ENCODE measurements around the gene PCGF6.
"Not testable (repeated sequence)": the region's sequence is repeated elsewhere in the genome, so short reads cannot be mapped to it uniquely, and the experiment has no call there.

Gene PCGF6

GRCh38 chr10:103360791-103361190 is 9.9 kb upstream of the PCGF6 start:
- not testable (repeated sequence) for H3K27ac ChIP-seq (ENCODE audit: low read depth, low read length); H3K27me3 ChIP-seq (ENCODE audit: control insufficient read depth, insufficient read depth, low read length); H3K4me1 ChIP-seq (ENCODE audit: control insufficient read depth, insufficient read depth, low read length); H3K9ac ChIP-seq (ENCODE audit: low read length); H3K36me3 ChIP-seq (ENCODE audit: control insufficient read depth, insufficient read depth, low read length); H3K4me3 ChIP-seq (ENCODE audit: low read length)

- H3K27me3 ChIP-seq (ENCODE audit: control insufficient read depth, insufficient read depth, low read length); H3K4me1 ChIP-seq (ENCODE audit: control insufficient read depth, insufficient read depth, low read length); H3K9ac ChIP-seq (ENCODE audit: low read length); H3K36me3 ChIP-seq (ENCODE audit: control insufficient read depth, insufficient read depth, low read length); H3K4me3 ChIP-seq (ENCODE audit: low read length); H3K27ac ChIP-seq (ENCODE audit: low read depth, low read length): not testable (repeated sequence)
Measured at GRCh38 chr10:103359493-103359892, 8.6 kb upstream of the PCGF6 start.

GRCh38 chr10:103355906-103356599 is 5.1 kb upstream of the PCGF6 start:
- Histone ChIP-seq H3K9ac (ENCODE audit: low read length) (no peak overlapping the region), H3K4me3 (ENCODE audit: low read length) (no peak overlapping the region), H3K27me3 (ENCODE audit: control insufficient read depth, insufficient read depth, low read length) (no peaks in the 10 kb centered on the region), H3K27ac (ENCODE audit: low read depth, low read length) (no peak overlapping the region), H3K4me1 (ENCODE audit: control insufficient read depth, insufficient read depth, low read length) (peaks cover 3% of the 10 kb centered on the region), H3K36me3 (ENCODE audit: control insufficient read depth, insufficient read depth, low read length) (no peaks in the 10 kb centered on the region)

DNA sequence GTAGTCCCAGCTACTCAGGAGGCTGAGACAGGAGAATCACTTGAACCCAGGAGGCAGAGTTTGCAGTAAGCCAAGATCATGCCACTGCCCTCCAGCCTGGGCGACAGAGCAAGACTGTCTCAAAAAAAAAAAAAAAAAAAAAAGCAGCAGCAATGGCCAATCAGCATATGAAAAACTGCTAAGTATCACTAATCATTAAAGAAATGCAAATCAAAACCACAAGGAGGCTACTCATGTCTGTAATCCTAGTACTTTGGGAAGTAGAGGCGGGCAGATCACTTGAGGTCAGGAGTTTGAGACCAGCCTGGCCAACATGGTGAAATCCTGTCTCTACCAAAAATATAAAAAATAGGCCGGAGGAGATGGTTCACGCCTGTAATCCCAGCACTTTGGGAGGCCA is 3.6 kb upstream of the PCGF6 start:
- H3K4me3 ChIP-seq (ENCODE audit: low read length); H3K27me3 ChIP-seq (ENCODE audit: control insufficient read depth, insufficient read depth, low read length): not testable (repeated sequence)

GRCh38 chr10:103353281-103353680 is 2.3 kb upstream of the PCGF6 start:
- H3K27ac ChIP-seq (ENCODE audit: low read depth, low read length) = no peak overlapping the region
- no peaks in the 10 kb centered on the region for H3K36me3 ChIP-seq (ENCODE audit: control insufficient read depth, insufficient read depth, low read length)
- no peak overlapping the region for H3K9ac ChIP-seq (ENCODE audit: low read length)
- no peaks in the 10 kb centered on the region for H3K27me3 ChIP-seq (ENCODE audit: control insufficient read depth, insufficient read depth, low read length)
- peaks cover 3% of the 10 kb centered on the region for H3K4me1 ChIP-seq (ENCODE audit: control insufficient read depth, insufficient read depth, low read length)
- H3K4me3 ChIP-seq (ENCODE audit: low read length) = no peak overlapping the region

More for the DNA sequence above, 3.6 kb upstream of the PCGF6 start:
- not testable (repeated sequence) for H3K4me1 ChIP-seq (ENCODE audit: control insufficient read depth, insufficient read depth, low read length); H3K27ac ChIP-seq (ENCODE audit: low read depth, low read length); H3K9ac ChIP-seq (ENCODE audit: low read length); H3K36me3 ChIP-seq (ENCODE audit: control insufficient read depth, insufficient read depth, low read length)

DNA sequence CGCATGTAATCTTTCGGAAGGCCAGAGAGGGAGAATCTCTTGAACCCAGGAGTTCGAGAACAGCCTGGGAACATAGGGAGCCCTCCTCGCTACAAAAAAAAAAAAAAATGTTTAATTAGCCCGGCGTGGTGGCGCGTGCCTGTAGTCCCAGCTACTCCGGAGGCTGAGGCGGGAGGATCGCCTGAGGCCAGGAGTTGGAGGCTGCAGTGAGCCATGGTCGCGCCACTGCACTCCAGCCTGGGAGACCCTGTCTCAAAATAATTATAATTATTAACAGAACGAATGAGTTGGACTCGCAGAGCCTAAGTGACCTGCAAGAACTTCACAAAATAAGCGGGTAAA is 794 bp downstream of the PCGF6 start:
- Histone ChIP-seq H3K4me1 (ENCODE audit: control insufficient read depth, insufficient read depth, low read length) (peaks cover 3% of the 10 kb centered on the region), H3K36me3 (ENCODE audit: control insufficient read depth, insufficient read depth, low read length) (no peaks in the 10 kb centered on the region), H3K9ac (ENCODE audit: low read length) (peak overlapping the region; percentile 77), H3K27me3 (ENCODE audit: control insufficient read depth, insufficient read depth, low read length) (no peaks in the 10 kb centered on the region), H3K27ac (ENCODE audit: low read depth, low read length) (peak overlapping the region; percentile 76), H3K4me3 (ENCODE audit: low read length) (peak overlapping the region; percentile 84)

DNA sequence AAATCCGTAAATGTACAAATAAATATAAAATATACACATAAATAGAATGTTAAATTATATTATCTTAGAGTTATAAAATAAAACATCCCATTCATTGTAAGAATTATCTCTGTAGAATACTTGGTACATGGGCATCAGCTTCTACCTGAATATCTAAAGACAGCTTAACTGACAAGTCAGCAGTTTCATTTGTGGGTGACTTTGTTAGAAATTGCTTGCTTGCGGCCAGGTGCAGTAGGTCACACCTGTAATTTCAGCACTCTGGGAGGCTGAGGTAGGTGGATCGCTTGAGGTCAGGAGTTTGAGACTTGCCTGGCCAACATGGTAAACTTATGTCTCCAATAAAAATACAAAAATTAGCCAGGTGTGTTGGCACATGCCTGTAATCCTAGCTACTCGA is 14.6 kb downstream of the PCGF6 start:
- no peak overlapping the region for H3K4me3 ChIP-seq (ENCODE audit: low read length)
- no peak overlapping the region for H3K27ac ChIP-seq (ENCODE audit: low read depth, low read length)
- H3K9ac ChIP-seq (ENCODE audit: low read length) = no peak overlapping the region
- no peaks in the 10 kb centered on the region for H3K27me3 ChIP-seq (ENCODE audit: control insufficient read depth, insufficient read depth, low read length)
- H3K36me3 ChIP-seq (ENCODE audit: control insufficient read depth, insufficient read depth, low read length) = peaks cover 3% of the 10 kb centered on the region
- H3K4me1 ChIP-seq (ENCODE audit: control insufficient read depth, insufficient read depth, low read length) = no peaks in the 10 kb centered on the region

GRCh38 chr10:103334567-103334966 is 16.4 kb downstream of the PCGF6 start:
- H3K9ac ChIP-seq (ENCODE audit: low read length) = no peak overlapping the region
- H3K4me1 ChIP-seq (ENCODE audit: control insufficient read depth, insufficient read depth, low read length) = no peaks in the 10 kb centered on the region
- H3K36me3 ChIP-seq (ENCODE audit: control insufficient read depth, insufficient read depth, low read length) = peaks cover 3% of the 10 kb centered on the region
- H3K27ac ChIP-seq (ENCODE audit: low read depth, low read length) = no peak overlapping the region
- H3K27me3 ChIP-seq (ENCODE audit: control insufficient read depth, insufficient read depth, low read length) = no peaks in the 10 kb centered on the region
- no peak overlapping the region for H3K4me3 ChIP-seq (ENCODE audit: low read length)

DNA sequence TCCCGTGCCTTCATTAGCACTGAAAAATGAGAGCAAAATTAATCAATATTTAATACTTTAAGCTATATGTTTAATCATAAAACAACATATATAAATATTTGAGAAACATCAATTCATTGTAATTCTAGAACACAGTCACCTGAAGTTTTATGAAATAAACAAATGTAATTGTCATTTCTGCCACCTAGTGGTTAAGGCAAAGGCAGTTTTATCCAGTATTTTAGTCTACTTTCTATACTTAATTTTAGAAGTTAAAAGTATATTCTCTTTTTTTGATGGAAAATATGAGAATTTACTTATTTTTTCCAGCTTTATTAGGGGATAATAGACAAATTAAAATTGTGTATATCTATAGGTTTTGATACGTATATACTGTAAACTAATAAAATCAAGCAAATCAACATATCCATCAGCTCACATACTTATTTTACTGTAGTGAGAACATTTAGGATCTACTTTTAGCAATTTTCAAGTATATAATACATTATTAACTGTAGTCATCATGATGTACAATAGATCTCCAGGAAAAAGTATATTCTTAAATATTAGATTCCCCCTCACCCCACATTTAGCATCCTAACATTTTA is 16.9 kb downstream of the PCGF6 start:
- Histone ChIP-seq H3K27me3 (ENCODE audit: control insufficient read depth, insufficient read depth, low read length) (no peaks in the 10 kb centered on the region), H3K27ac (ENCODE audit: low read depth, low read length) (no peak overlapping the region), H3K36me3 (ENCODE audit: control insufficient read depth, insufficient read depth, low read length) (peaks cover 3% of the 10 kb centered on the region), H3K4me3 (ENCODE audit: low read length) (no peak overlapping the region), H3K9ac (ENCODE audit: low read length) (no peak overlapping the region), H3K4me1 (ENCODE audit: control insufficient read depth, insufficient read depth, low read length) (no peaks in the 10 kb centered on the region)

DNA sequence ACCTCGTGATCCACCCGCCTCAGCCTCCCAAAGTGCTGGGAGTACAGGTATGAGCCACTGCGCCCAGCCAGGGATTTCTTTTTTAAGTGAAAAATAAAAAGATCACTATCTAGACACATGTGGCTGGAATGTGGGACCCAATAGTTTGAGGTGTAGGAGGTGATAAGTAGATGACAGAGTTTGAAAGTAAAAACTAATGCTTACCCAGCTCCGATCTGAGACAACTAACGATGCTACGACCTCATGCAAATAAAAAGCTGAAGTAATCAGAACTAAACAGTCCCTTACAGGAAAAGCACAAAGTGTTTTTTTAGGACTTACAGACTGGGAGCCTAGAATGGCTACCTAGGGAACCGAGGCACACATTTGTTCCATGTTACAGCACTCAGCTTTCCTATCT is 23.0 kb downstream of the PCGF6 start:
- peaks cover 6% of the 10 kb centered on the region for H3K36me3 ChIP-seq (ENCODE audit: control insufficient read depth, insufficient read depth, low read length)
- no peaks in the 10 kb centered on the region for H3K4me1 ChIP-seq (ENCODE audit: control insufficient read depth, insufficient read depth, low read length)
- no peak overlapping the region for H3K27ac ChIP-seq (ENCODE audit: low read depth, low read length)
- H3K4me3 ChIP-seq (ENCODE audit: low read length) = no peak overlapping the region
- no peak overlapping the region for H3K9ac ChIP-seq (ENCODE audit: low read length)
- no peaks in the 10 kb centered on the region for H3K27me3 ChIP-seq (ENCODE audit: control insufficient read depth, insufficient read depth, low read length)

- no peaks in the 10 kb centered on the region for H3K27me3 ChIP-seq (ENCODE audit: control insufficient read depth, insufficient read depth, low read length)
- H3K4me3 ChIP-seq (ENCODE audit: low read length) = no peak overlapping the region
- H3K9ac ChIP-seq (ENCODE audit: low read length) = no peak overlapping the region
- no peaks in the 10 kb centered on the region for H3K36me3 ChIP-seq (ENCODE audit: control insufficient read depth, insufficient read depth, low read length)
- no peaks in the 10 kb centered on the region for H3K4me1 ChIP-seq (ENCODE audit: control insufficient read depth, insufficient read depth, low read length)
- H3K27ac ChIP-seq (ENCODE audit: low read depth, low read length) = no peak overlapping the region
Measured at GRCh38 chr10:103316087-103316486, 34.9 kb downstream of the PCGF6 start.

GRCh38 chr10:103310197-103310596 is 40.7 kb downstream of the PCGF6 start:
- Histone ChIP-seq H3K27ac (ENCODE audit: low read depth, low read length) (no peak overlapping the region), H3K36me3 (ENCODE audit: control insufficient read depth, insufficient read depth, low read length) (no peaks in the 10 kb centered on the region), H3K9ac (ENCODE audit: low read length) (no peak overlapping the region), H3K4me3 (ENCODE audit: low read length) (no peak overlapping the region), H3K27me3 (ENCODE audit: control insufficient read depth, insufficient read depth, low read length) (no peaks in the 10 kb centered on the region), H3K4me1 (ENCODE audit: control insufficient read depth, insufficient read depth, low read length) (no peaks in the 10 kb centered on the region)

- no peaks in the 10 kb centered on the region for H3K27me3 ChIP-seq (ENCODE audit: control insufficient read depth, insufficient read depth, low read length)
- no peak overlapping the region for H3K4me3 ChIP-seq (ENCODE audit: low read length)
- no peak overlapping the region for H3K27ac ChIP-seq (ENCODE audit: low read depth, low read length)
- no peaks in the 10 kb centered on the region for H3K36me3 ChIP-seq (ENCODE audit: control insufficient read depth, insufficient read depth, low read length)
- no peaks in the 10 kb centered on the region for H3K4me1 ChIP-seq (ENCODE audit: control insufficient read depth, insufficient read depth, low read length)
- no peak overlapping the region for H3K9ac ChIP-seq (ENCODE audit: low read length)
Measured at GRCh38 chr10:103307594-103307993, 43.3 kb downstream of the PCGF6 start.
